ENCODE results near the gene XPR1. TPM values are rescaled to one million over a fixed set of nuclear protein-coding genes. Genes with fewer than 3 reads are reported as not detected.
A peak's percentile ranks its signal among the peaks of the same experiment; 100 is the strongest.

Gene XPR1
- total RNA-seq, 1 donor from 2014 or later = 62.6 TPM

- H3K9me3 Mint-ChIP-seq (ENCODE audit: low read depth) = peaks cover 9% of the 10 kb centered on the region
- DNase-seq (ENCODE audit: low spot score, unreplicated experiment) = no peak
- H3K4me1 Mint-ChIP-seq (ENCODE audit: low read depth) = peaks cover 33% of the 10 kb centered on the region
- H3K36me3 Mint-ChIP-seq (ENCODE audit: insufficient read depth) = peaks cover 9% of the 10 kb centered on the region
- no peak overlapping the region for H3K4me3 Mint-ChIP-seq (ENCODE audit: low read depth)
- peak overlapping the region; percentile 13 for H3K27ac Mint-ChIP-seq
- H3K27me3 Mint-ChIP-seq = no peaks in the 10 kb centered on the region
- TF ChIP-seq, protein P1, sequence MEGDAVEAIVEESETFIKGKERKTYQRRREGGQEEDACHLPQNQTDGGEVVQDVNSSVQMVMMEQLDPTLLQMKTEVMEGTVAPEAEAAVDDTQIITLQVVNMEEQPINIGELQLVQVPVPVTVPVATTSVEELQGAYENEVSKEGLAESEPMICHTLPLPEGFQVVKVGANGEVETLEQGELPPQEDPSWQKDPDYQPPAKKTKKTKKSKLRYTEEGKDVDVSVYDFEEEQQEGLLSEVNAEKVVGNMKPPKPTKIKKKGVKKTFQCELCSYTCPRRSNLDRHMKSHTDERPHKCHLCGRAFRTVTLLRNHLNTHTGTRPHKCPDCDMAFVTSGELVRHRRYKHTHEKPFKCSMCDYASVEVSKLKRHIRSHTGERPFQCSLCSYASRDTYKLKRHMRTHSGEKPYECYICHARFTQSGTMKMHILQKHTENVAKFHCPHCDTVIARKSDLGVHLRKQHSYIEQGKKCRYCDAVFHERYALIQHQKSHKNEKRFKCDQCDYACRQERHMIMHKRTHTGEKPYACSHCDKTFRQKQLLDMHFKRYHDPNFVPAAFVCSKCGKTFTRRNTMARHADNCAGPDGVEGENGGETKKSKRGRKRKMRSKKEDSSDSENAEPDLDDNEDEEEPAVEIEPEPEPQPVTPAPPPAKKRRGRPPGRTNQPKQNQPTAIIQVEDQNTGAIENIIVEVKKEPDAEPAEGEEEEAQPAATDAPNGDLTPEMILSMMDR (IDR thresholded peaks at IDR 0.05; ENCODE audit: unreplicated experiment) = peak; percentile 35
Measured at GRCh38 chr1:180636138-180636537, 4.3 kb downstream of the XPR1 start.

DNA sequence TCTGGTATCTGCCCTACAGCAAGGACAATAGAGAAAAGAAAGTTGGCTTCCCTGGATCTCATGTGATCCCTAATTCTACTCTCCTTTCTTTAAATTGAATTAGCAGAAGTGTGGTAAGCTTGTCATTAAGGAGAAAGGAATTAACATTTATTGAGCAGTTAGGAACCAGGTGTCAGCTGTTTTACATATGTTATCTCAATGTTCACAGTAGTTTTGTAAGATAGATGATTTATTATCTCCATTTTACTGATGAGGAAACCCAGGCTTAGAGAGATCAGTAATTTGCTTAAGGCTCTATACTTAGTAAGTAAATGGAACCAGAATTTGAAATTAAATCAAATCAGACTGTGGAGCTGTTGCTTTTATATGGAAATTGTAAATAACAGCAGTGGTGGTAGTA lies 8.0 kb downstream of the XPR1 start:
- Mint-ChIP-seq H3K4me3 (ENCODE audit: low read depth) (no peak overlapping the region), H3K27ac (peak overlapping the region; percentile 49), H3K36me3 (ENCODE audit: insufficient read depth) (peaks cover 10% of the 10 kb centered on the region), H3K4me1 (ENCODE audit: low read depth) (peaks cover 49% of the 10 kb centered on the region), H3K27me3 (no peaks in the 10 kb centered on the region), H3K9me3 (ENCODE audit: low read depth) (peaks cover 9% of the 10 kb centered on the region)
- DNase-seq (ENCODE audit: low spot score, unreplicated experiment) = no peak
- TF ChIP-seq, protein P1 (IDR thresholded peaks at IDR 0.05; ENCODE audit: unreplicated experiment) = no peak

DNA sequence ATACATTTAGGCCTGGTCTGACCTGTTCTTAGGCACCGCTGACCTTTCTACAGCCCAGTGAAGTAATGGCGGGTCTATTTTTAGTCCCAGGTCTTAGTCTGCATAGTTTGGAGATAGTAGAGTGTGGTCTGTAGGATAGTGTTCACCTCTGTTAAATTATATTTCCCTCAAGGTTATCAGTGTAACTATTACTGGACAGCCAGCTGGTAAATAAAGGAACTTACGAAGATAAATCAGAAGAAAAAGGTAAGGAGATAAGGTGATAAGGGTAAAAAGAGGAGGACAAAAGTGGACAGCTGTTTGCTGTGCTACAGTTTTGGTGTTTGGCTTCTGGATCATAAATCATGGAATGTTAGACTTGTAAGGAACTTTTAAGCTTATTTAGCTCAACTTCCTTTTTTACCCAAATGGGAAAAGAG lies 8.7 kb downstream of the XPR1 start:
- DNase-seq (ENCODE audit: low spot score, unreplicated experiment) = no peak
- H3K4me3 Mint-ChIP-seq (ENCODE audit: low read depth) = no peak overlapping the region
- peak overlapping the region; percentile 84 for H3K27ac Mint-ChIP-seq
- TF ChIP-seq, protein P1 (IDR thresholded peaks at IDR 0.05; ENCODE audit: unreplicated experiment) = no peak
- H3K36me3 Mint-ChIP-seq (ENCODE audit: insufficient read depth) = peaks cover 11% of the 10 kb centered on the region
- peaks cover 52% of the 10 kb centered on the region for H3K4me1 Mint-ChIP-seq (ENCODE audit: low read depth)
- peaks cover 9% of the 10 kb centered on the region for H3K9me3 Mint-ChIP-seq (ENCODE audit: low read depth)
- no peaks in the 10 kb centered on the region for H3K27me3 Mint-ChIP-seq

DNA sequence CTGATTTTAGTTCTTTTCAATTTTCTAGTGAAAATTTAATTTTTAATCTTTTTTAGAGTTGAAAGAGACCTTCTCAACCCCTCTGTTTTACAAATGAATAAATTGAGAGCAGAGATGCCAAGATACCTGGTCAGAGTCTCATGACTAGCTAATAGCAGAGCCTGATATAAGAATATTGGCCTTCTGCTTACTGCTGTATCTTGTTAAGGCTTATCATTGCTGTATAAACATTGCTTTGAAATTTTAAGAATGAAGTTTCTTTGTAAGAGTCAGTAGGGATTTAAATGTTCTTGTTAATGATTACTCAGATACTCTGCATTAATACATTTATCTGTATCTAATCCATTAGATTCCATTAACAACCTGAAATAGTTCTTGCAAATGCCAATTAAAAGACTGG lies 9.8 kb downstream of the XPR1 start:
- Mint-ChIP-seq H3K27ac (peak overlapping the region; percentile 61), H3K9me3 (ENCODE audit: low read depth) (peaks cover 9% of the 10 kb centered on the region), H3K36me3 (ENCODE audit: insufficient read depth) (peaks cover 9% of the 10 kb centered on the region), H3K4me3 (ENCODE audit: low read depth) (no peak overlapping the region), H3K27me3 (no peaks in the 10 kb centered on the region), H3K4me1 (ENCODE audit: low read depth) (peaks cover 41% of the 10 kb centered on the region)
- DNase-seq (ENCODE audit: low spot score, unreplicated experiment) = no peak
- TF ChIP-seq, protein P1 (IDR thresholded peaks at IDR 0.05; ENCODE audit: unreplicated experiment) = no peak

DNA sequence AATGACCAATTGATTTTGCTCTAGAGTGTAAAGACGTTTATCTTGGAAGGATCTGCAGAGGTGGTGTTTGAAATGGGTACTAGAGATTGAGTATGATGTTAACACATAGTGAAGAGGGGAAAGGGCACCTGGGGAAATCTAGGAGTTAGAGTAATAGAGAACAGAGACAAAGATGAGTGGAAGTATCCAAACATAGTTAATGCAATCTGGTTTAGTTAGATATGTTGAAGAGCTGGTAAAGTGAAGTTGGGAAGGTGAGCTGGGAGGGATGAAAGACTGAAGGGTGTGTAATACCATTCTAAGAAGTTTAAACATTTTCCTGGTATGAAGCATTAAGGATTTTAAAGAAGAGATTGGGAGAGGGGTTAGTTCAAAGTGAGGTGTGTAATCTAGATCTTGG lies 11.0 kb downstream of the XPR1 start:
- H3K27me3 Mint-ChIP-seq = no peaks in the 10 kb centered on the region
- H3K4me1 Mint-ChIP-seq (ENCODE audit: low read depth) = peaks cover 39% of the 10 kb centered on the region
- no peak overlapping the region for H3K27ac Mint-ChIP-seq
- peaks cover 9% of the 10 kb centered on the region for H3K9me3 Mint-ChIP-seq (ENCODE audit: low read depth)
- TF ChIP-seq, protein P1 (IDR thresholded peaks at IDR 0.05; ENCODE audit: unreplicated experiment) = no peak
- H3K4me3 Mint-ChIP-seq (ENCODE audit: low read depth) = no peak overlapping the region
- H3K36me3 Mint-ChIP-seq (ENCODE audit: insufficient read depth) = peaks cover 9% of the 10 kb centered on the region
- DNase-seq (ENCODE audit: low spot score, unreplicated experiment) = no peak
